K562 (cell line): Measurements from ENCODE around the gene DMXL1. TPM values are rescaled to one million over a fixed set of nuclear protein-coding genes. Genes with fewer than 3 reads are reported as not detected.
A peak's percentile ranks its signal among the peaks of the same experiment; 100 is the strongest.

Experiments used
- ATF7 ChIP-seq: fragments of 450-650 bp; IDR thresholded peaks from 2 replicates; pipeline ENCODE4 v1.7.1; 2014; ENCODE audit warnings: mild to moderate bottlenecking, moderate library complexity
- CBX2 ChIP-seq: fragments of 200-600 bp; sonication (generic); IDR thresholded peaks from one replicate; pipeline ENCODE4 v1.6.1; 2012; ENCODE audit warnings: mild to moderate bottlenecking, low read length, inconsistent platforms; ENCODE audit not compliant: insufficient read depth, poor library complexity, severe bottlenecking
- CBX3 ChIP-seq, 2 experiments: IDR thresholded peaks; 1 replicate in 1 of 2; 2 replicates in 1 of 2; pipeline ENCODE4 v1.6.1; 2012; ENCODE audit warnings: inconsistent platforms in 2 of 2, low read length in 2 of 2, borderline replicate concordance in 1 of 2, control low read depth in 1 of 2
- FOSL1 ChIP-seq: fragments of 200-800 bp; sonication (Bioruptor generic); conservative IDR thresholded peaks from 2 replicates; pipeline ENCODE4 v1.6.1; 2016; ENCODE audit warnings: missing genetic modification characterization, missing compliant biosample characterization
- FOXA3 ChIP-seq, 2 experiments: fragments of 450-650 bp in 1 of 2; sonication (generic) in 1 of 2; formaldehyde crosslinking; IDR thresholded peaks in 1 of 2; conservative IDR thresholded peaks in 1 of 2; 2 replicates each; pipeline versions ENCODE4 v1.4.0 to v1.8.0; 2020 to 2022; ENCODE audit warnings: mild to moderate bottlenecking in 2 of 2, missing genetic modification reagents in 1 of 2
- GATA2 ChIP-seq: sonication (generic); formaldehyde crosslinking; IDR thresholded peaks from 2 replicates; pipeline ENCODE4 v1.4.0; 2020; ENCODE audit warnings: mild to moderate bottlenecking, missing genetic modification reagents
- HDGF ChIP-seq: fragments of 450-650 bp; IDR thresholded peaks from 2 replicates; pipeline ENCODE4 v1.6.1; 2016
- MTA1 ChIP-seq: fragments of 450-650 bp; IDR thresholded peaks from 2 replicates; pipeline ENCODE4 v1.6.1; 2017; ENCODE audit warnings: borderline replicate concordance
- SAFB ChIP-seq: fragments of 200-400 bp; formaldehyde crosslinking; IDR thresholded peaks from 2 replicates; pipeline ENCODE4 v1.6.1; 2017; ENCODE audit warnings: low read depth, low read length, borderline replicate concordance
- SMARCE1 ChIP-seq: fragments of 450-650 bp; IDR thresholded peaks from 2 replicates; pipeline ENCODE4 v1.7.1; 2016; ENCODE audit warnings: mild to moderate bottlenecking
- ZEB2 ChIP-seq: fragments of 450-650 bp; IDR thresholded peaks from 2 replicates; pipeline ENCODE4 v1.6.1; 2016
- ZNF239 ChIP-seq: fragments of 250-450 bp; sonication (Bioruptor Pico); IDR thresholded peaks from 2 replicates; pipeline ENCODE4 v1.4.0; 2020; ENCODE audit warnings: mild to moderate bottlenecking
- ZNF76 ChIP-seq: fragments of 250-450 bp; sonication (Bioruptor Pico); IDR thresholded peaks from 2 replicates; pipeline ENCODE4 v1.4.0; 2020; ENCODE audit warnings: mild to moderate bottlenecking, moderate library complexity, borderline replicate concordance
- ZNF764 ChIP-seq: fragments of 250-450 bp; sonication (Bioruptor Pico); IDR thresholded peaks from 2 replicates; pipeline ENCODE4 v1.4.0; 2020; ENCODE audit warnings: low read depth, mild to moderate bottlenecking, moderate library complexity
- polyA plus RNA-seq, 8 experiments: library from polyadenylated mRNA; depleted of rRNA in 4 of 8; stranded (reverse) in 5 of 8; unstranded in 3 of 8; fragments of >200 nt; fragmentation: Nextera tagmentation in 2 of 8; fragmentation: Illumina TruSeq in 1 of 8; extraction: Ambion mirVana in 2 of 8; extraction: Trizol in 1 of 8; gene quantifications; 2 replicates each; pipeline versions ENCODE4 v1.2.1 to v1.2.3, GENCODE V29; 2011 to 2014; ENCODE audit warnings: inconsistent platforms in 1 of 8, missing spikeins in 1 of 8
- total RNA-seq, 7 experiments: library from RNA; depleted of rRNA in 6 of 7; stranded (reverse); fragments of >200 nt in 6 of 7; fragmentation: Illumina TruSeq in 2 of 7; extraction: Trizol in 2 of 7; gene quantifications; 2 replicates each; pipeline versions ENCODE4 v1.2.1 to v1.2.3, GENCODE V29; 2011 to 2021; ENCODE audit warnings: low replicate concordance in 1 of 7
- TF ChIP-seq, protein P1 (sequence below): fragments of 450-650 bp; IDR thresholded peaks from 2 replicates; pipeline ENCODE4 v1.6.1; 2016; ENCODE audit warnings: low read depth, mild to moderate bottlenecking, moderate library complexity
- TF ChIP-seq, protein P2 (sequence below), 2 experiments: IDR thresholded peaks in 1 of 2; conservative IDR thresholded peaks in 1 of 2; 2 replicates each; pipeline ENCODE4 v1.6.1; 2016; ENCODE audit warnings: low read depth in 2 of 2, mild to moderate bottlenecking in 1 of 2, missing compliant biosample characterization in 1 of 2, missing genetic modification characterization in 1 of 2, moderate library complexity in 1 of 2
- TF ChIP-seq, protein P3 (sequence below): fragments of 250-450 bp; sonication (Bioruptor Pico); IDR thresholded peaks from 2 replicates; pipeline ENCODE4 v1.8.0; 2022; ENCODE audit warnings: inconsistent platforms, mild to moderate bottlenecking, moderate library complexity, borderline replicate concordance
- TF ChIP-seq, protein P4 (sequence below): fragments of 450-650 bp; IDR thresholded peaks from 2 replicates; pipeline ENCODE4 v1.6.1; 2017; ENCODE audit warnings: antibody characterized with exemption, mild to moderate bottlenecking

The DMXL1 gene
- total and polyA plus RNA-seq, 9 of the 15 experiments (the other 6 are each of a cell fraction or from before 2014, with no cell fraction given), result 8.3 to 40.3 (median 30.6) TPM

DNA sequence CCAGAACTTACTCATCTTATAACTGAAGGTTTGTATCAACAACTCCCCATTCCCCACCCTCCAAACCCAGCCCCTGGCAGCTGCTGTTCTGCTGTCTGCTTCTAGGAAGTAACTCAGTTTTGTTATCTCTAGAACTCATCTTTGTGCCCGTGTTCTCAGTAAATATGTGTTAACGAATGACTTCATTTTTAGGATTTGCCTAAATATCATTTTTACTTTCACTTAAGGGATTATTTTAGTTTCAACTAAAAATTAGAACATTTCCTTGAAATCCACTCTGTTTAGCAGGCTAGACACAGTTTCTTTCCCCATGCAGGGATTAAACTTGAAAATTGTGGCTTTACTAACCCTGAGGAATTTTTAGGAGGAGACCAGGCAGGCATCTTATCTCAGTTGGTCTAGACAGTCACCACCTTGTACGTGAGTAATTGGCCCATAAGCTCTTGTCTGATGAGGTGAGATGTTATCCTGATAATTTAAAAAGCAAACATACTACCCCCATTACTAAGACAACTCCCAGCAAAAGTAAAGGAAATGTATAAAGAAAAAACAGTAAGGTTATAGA is 216.7 kb downstream of the DMXL1 start (continued):
- TF ChIP-seq, protein P1, sequence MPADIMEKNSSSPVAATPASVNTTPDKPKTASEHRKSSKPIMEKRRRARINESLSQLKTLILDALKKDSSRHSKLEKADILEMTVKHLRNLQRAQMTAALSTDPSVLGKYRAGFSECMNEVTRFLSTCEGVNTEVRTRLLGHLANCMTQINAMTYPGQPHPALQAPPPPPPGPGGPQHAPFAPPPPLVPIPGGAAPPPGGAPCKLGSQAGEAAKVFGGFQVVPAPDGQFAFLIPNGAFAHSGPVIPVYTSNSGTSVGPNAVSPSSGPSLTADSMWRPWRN, result 0 out of 2 replicates have a peak, but pooled peaks have one; percentile 10
- no peak for TF ChIP-seq HDGF
- TF ChIP-seq SMARCE1, result peak; percentile 73
- no peak for TF ChIP-seq ZNF76 (CRISPR knock-in tag)
- TF ChIP-seq, protein P2, sequence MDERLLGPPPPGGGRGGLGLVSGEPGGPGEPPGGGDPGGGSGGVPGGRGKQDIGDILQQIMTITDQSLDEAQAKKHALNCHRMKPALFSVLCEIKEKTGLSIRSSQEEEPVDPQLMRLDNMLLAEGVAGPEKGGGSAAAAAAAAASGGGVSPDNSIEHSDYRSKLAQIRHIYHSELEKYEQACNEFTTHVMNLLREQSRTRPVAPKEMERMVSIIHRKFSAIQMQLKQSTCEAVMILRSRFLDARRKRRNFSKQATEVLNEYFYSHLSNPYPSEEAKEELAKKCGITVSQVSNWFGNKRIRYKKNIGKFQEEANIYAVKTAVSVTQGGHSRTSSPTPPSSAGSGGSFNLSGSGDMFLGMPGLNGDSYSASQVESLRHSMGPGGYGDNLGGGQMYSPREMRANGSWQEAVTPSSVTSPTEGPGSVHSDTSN (CRISPR knock-in tag; IDR thresholded peaks at IDR 0.05; ENCODE audit: low read depth), result no peak
- TF ChIP-seq, protein P2 (tag; conservative IDR thresholded peaks at IDR 0.05; ENCODE audit: low read depth), result peak; percentile 39; the same call in 1 of the 2 replicates
- no peak for TF ChIP-seq SAFB
- TF ChIP-seq ATF7, result peak; percentile 66; the same call in 1 of the 2 replicates
- TF ChIP-seq, protein P3, sequence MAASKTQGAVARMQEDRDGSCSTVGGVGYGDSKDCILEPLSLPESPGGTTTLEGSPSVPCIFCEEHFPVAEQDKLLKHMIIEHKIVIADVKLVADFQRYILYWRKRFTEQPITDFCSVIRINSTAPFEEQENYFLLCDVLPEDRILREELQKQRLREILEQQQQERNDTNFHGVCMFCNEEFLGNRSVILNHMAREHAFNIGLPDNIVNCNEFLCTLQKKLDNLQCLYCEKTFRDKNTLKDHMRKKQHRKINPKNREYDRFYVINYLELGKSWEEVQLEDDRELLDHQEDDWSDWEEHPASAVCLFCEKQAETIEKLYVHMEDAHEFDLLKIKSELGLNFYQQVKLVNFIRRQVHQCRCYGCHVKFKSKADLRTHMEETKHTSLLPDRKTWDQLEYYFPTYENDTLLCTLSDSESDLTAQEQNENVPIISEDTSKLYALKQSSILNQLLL (CRISPR knock-in tag), result no peak
- TF ChIP-seq MTA1, result peak; percentile 32; the same call in 1 of the 2 replicates
- TF ChIP-seq FOSL1 (tag), result peak; percentile 62
- no peak for TF ChIP-seq ZNF764 (CRISPR knock-in tag)
- TF ChIP-seq ZEB2, result 0 out of 2 replicates have a peak, but pooled peaks have one; percentile 54
- 0 out of 4 replicates have a peak, but pooled peaks of 1 of the 2 experiments have one; percentile 48 for TF ChIP-seq FOXA3 (CRISPR knock-in tag; conservative IDR thresholded peaks at IDR 0.05 in 1 of 2, IDR thresholded peaks at IDR 0.05 in 1 of 2)
- TF ChIP-seq CBX3 (IDR thresholded peaks at IDR 0.05; ENCODE audit: borderline replicate concordance in 1 of 2, low read length in 2 of 2), result no peak
- 0 out of 2 replicates have a peak, but pooled peaks have one; percentile 14 for TF ChIP-seq GATA2 (CRISPR knock-in tag)
- TF ChIP-seq ZNF239 (CRISPR knock-in tag), result no peak
- no peak for TF ChIP-seq CBX2
- TF ChIP-seq, protein P4, sequence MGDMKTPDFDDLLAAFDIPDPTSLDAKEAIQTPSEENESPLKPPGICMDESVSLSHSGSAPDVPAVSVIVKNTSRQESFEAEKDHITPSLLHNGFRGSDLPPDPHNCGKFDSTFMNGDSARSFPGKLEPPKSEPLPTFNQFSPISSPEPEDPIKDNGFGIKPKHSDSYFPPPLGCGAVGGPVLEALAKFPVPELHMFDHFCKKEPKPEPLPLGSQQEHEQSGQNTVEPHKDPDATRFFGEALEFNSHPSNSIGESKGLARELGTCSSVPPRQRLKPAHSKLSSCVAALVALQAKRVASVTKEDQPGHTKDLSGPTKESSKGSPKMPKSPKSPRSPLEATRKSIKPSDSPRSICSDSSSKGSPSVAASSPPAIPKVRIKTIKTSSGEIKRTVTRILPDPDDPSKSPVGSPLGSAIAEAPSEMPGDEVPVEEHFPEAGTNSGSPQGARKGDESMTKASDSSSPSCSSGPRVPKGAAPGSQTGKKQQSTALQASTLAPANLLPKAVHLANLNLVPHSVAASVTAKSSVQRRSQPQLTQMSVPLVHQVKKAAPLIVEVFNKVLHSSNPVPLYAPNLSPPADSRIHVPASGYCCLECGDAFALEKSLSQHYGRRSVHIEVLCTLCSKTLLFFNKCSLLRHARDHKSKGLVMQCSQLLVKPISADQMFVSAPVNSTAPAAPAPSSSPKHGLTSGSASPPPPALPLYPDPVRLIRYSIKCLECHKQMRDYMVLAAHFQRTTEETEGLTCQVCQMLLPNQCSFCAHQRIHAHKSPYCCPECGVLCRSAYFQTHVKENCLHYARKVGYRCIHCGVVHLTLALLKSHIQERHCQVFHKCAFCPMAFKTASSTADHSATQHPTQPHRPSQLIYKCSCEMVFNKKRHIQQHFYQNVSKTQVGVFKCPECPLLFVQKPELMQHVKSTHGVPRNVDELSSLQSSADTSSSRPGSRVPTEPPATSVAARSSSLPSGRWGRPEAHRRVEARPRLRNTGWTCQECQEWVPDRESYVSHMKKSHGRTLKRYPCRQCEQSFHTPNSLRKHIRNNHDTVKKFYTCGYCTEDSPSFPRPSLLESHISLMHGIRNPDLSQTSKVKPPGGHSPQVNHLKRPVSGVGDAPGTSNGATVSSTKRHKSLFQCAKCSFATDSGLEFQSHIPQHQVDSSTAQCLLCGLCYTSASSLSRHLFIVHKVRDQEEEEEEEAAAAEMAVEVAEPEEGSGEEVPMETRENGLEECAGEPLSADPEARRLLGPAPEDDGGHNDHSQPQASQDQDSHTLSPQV, result peak; percentile 59
